Hair follicle dermal papilla cell (primary cell): ENCODE results near the gene RGSL1. TPM values are rescaled to one million over a fixed set of nuclear protein-coding genes. Genes with fewer than 3 reads are reported as not detected.

Experiments
- small RNA-seq: library from RNA; depleted of rRNA; stranded (forward); fragments of <200 nt; gene quantifications from one replicate; pipeline ENCODE3, GENCODE V24; 2012
- total RNA-seq: library from RNA; depleted of rRNA; stranded (reverse); fragments of >200 nt; gene quantifications from 2 replicates; pipeline ENCODE4 v1.2.3, GENCODE V29; 2012

Gene RGSL1
- not detected in 2 replicates for total RNA-seq

GRCh38 chr1:182450087-182450486, at the start of gene RGSL1:
Gene RGSL1 (plus strand): TSS chr1:182450146. CDS start chr1:182450166, 20 bp downstream.

GRCh38 chr1:182400567-182400966, 49.4 kb upstream of the RGSL1 start, which contains the start of gene TEDDM1:
Gene TEDDM1 (minus strand): TSS chr1:182400667. CDS start chr1:182400485, 182 bp downstream.

GRCh38 chr1:182588500-182589396, 138.8 kb downstream of the RGSL1 start, which contains the start of gene RNASEL:
Gene RNASEL (minus strand): TSS chr1:182589256. CDS start chr1:182586806, 2,450 bp downstream.

GRCh38 chr1:182604175-182605164, 154.5 kb downstream of the RGSL1 start, which contains the start of gene RGS16:
Gene RGS16 (minus strand): TSS chr1:182604389. CDS start chr1:182604259, 130 bp downstream.

Small RNAs within 50 kb of the gene (small RNA-seq; reads per million reads assigned to genes)
- not detected for gene RF00017

Other genes with a start within 250 kb of the RGSL1 start
- 370 and 391 TPM in 2 replicates for gene GLUL, start 58.4 kb upstream of the RGSL1 start, total RNA-seq
- gene TEDDM1, start 49.5 kb upstream of the RGSL1 start, total RNA-seq = not detected in 2 replicates
- gene RNASEL, start 139.1 kb downstream of the RGSL1 start, total RNA-seq = 8.7 and 10.7 TPM in 2 replicates
- 1.1 and 2.3 TPM in 2 replicates for gene RGS16, start 154.2 kb downstream of the RGSL1 start, total RNA-seq
- 0.16 TPM in 1 of 2 replicates, not detected in the other for gene RGS8, start 234.4 kb downstream of the RGSL1 start, total RNA-seq